ENCODE data around the gene NRXN3. TPM values are rescaled to one million over a fixed set of nuclear protein-coding genes. Genes with fewer than 3 reads are reported as not detected.

Gene NRXN3
- total RNA-seq, 2 donors from 2014 or later: 1.2 to 7.8 TPM

DNA sequence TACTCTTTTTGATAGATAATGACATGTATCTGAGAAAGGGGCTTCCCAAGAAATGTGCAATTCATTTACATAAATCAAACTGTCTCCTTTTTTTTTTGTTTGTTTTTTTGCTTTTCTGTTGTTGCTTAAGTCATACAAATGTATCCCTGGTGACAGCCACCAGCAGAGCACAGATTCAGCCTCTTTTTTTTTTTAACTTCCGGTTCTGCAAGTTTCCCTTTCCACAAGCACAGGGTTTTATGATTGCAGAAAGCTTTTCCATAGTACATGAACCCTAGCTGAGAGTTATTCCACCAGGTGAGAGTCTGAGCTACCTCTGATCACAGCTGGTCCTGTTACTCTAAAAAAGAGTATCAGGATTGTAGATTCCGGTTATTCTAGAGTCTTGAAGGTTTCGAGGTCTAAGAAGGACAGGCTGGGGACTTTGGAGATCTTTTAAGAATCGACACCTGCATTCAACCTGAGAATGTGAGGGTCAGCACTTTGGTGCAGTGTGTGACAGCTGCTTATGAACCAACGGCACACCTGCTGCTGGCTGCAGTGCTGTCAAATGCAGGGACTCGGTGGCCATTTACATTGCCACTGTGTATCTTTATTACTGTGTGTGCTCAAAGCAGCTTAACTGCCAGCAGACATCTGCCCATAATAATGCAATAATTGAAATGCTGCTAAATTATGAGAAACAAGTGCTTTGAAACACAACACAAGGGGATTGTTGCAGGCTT is 551.7 kb downstream of the NRXN3 start:
- no peak for TF ChIP-seq CTCF (IDR thresholded peaks at IDR 0.05)
- Histone ChIP-seq H3K4me3 (no peak overlapping the region), H3K9ac (ENCODE audit: low read depth in 2 of 2, low read length in 2 of 2) (no peak overlapping the region), H3K9me3 (no peaks in the 10 kb centered on the region), H3K27ac (no peak overlapping the region), H3K27me3 (no peaks in the 10 kb centered on the region), H3K4me1 (no peaks in the 10 kb centered on the region), H3K36me3 (no peaks in the 10 kb centered on the region)
- no peak for DNase-seq
- intact Hi-C loops (cut with DNase I): no loop called here

GRCh38 chr14:78725086-78725485 is 554.9 kb downstream of the NRXN3 start:
- DNase-seq: no peak
- no peak overlapping the region for H3K27ac ChIP-seq
- intact Hi-C loops (cut with DNase I): no loop called here

DNA sequence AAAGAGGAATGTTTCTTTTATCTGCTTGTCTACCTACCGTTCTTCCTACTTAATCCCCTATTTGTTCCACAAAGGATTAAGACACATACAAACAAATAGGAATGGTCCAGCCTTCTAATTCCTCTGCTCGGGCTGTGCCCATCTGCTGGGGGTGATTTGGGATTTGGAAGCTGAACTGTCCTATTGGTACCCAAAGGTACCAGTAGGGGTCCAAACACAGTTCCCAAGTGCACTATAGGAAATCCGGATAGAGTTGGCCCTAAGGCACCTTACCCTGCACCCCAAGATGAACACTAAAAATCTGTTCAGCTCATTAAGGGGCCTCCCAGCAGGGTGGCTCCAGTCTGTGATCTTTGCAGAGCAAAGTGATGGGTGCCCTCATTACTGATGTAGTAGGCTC is 566.9 kb downstream of the NRXN3 start:
- no peaks in the 10 kb centered on the region for H3K4me1 ChIP-seq
- H3K36me3 ChIP-seq: no peaks in the 10 kb centered on the region
- TF ChIP-seq CTCF (IDR thresholded peaks at IDR 0.05): no peak
- no peaks in the 10 kb centered on the region for H3K27me3 ChIP-seq
- intact Hi-C loops (cut with DNase I): no loop called here
- H3K4me3 ChIP-seq: no peak overlapping the region
- no peaks in the 10 kb centered on the region for H3K9me3 ChIP-seq
- H3K9ac ChIP-seq (ENCODE audit: low read depth in 2 of 2, low read length in 2 of 2): no peak overlapping the region
- DNase-seq: no peak
- H3K27ac ChIP-seq: no peak overlapping the region

More at GRCh38 chr14:78725086-78725485, 554.9 kb downstream of the NRXN3 start:
- Histone ChIP-seq H3K27me3 (no peaks in the 10 kb centered on the region), H3K4me1 (no peaks in the 10 kb centered on the region), H3K9me3 (no peaks in the 10 kb centered on the region), H3K9ac (ENCODE audit: low read depth in 2 of 2, low read length in 2 of 2) (no peak overlapping the region), H3K4me3 (no peak overlapping the region), H3K36me3 (no peaks in the 10 kb centered on the region)
- TF ChIP-seq CTCF (IDR thresholded peaks at IDR 0.05): no peak

GRCh38 chr14:78737601-78738000 is 567.4 kb downstream of the NRXN3 start:
- Histone ChIP-seq H3K27me3 (no peaks in the 10 kb centered on the region), H3K27ac (no peak overlapping the region), H3K9ac (ENCODE audit: low read depth in 2 of 2, low read length in 2 of 2) (no peak overlapping the region), H3K36me3 (no peaks in the 10 kb centered on the region), H3K4me3 (no peak overlapping the region), H3K4me1 (no peaks in the 10 kb centered on the region), H3K9me3 (no peaks in the 10 kb centered on the region)
- DNase-seq: no peak
- TF ChIP-seq CTCF (IDR thresholded peaks at IDR 0.05): no peak
- intact Hi-C loops (cut with DNase I): no loop called here

DNA sequence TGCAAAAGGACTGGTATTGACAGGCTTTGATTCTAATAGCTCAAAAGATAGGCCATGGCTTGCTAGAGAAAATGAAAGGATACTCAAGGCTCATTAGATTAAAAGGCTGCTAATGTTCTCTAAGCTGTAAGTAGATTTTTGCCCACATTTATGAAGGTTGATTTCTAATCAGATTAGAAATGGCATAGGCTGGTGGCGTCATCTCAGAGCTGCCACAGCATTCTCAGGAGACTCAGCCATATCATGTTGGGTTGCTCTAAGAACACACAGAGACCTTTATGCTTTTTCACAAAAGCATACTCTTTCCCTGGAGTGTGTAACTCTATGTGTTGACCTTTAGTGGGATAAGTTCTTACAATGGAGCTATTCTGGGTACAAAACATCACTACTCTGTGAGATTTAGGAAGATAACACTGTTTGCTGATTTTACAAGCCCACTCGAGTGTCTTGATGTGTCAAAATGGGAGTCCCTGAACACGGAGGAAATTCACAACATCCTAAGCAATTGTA is 576.0 kb downstream of the NRXN3 start:
- TF ChIP-seq CTCF (IDR thresholded peaks at IDR 0.05): no peak
- Histone ChIP-seq H3K9ac (ENCODE audit: low read depth in 2 of 2, low read length in 2 of 2) (no peak overlapping the region), H3K4me3 (no peak overlapping the region), H3K27ac (no peak overlapping the region), H3K27me3 (no peaks in the 10 kb centered on the region), H3K9me3 (no peaks in the 10 kb centered on the region), H3K36me3 (no peaks in the 10 kb centered on the region), H3K4me1 (no peaks in the 10 kb centered on the region)
- DNase-seq: no peak
- intact Hi-C loops (cut with DNase I): no loop called here

Measured in colonic mucosa (tissue), 4 donors.